MM.1S (cell line): ENCODE measurements around the gene PTPRG.

Experiments
- DNase-seq: peaks from one replicate; pipeline ENCODE4 v3.0.0-alpha.2; 2015
- H2AFZ ChIP-seq: fragments of 300-600 bp; sonication (generic); 2 replicates; pipeline ENCODE4 v1.6.0; 2016; ENCODE audit warnings: antibody characterized with exemption, low read length
- H3F3A ChIP-seq: fragments of 300-600 bp; sonication (generic); 2 replicates; pipeline ENCODE4 v1.6.1; 2016; ENCODE audit warnings: mild to moderate bottlenecking, antibody characterized with exemption, low read length, moderate library complexity, mixed read lengths; ENCODE audit not compliant: insufficient read depth
- H3K27ac ChIP-seq: fragments of 300-600 bp; sonication (generic); 2 replicates; pipeline ENCODE4 v1.5.1; 2016; ENCODE audit warnings: mild to moderate bottlenecking, low read length
- H3K27me3 ChIP-seq: fragments of 300-600 bp; sonication (generic); replicated peaks from 2 replicates; pipeline ENCODE4 v1.6.0; 2016; ENCODE audit warnings: low read length; ENCODE audit not compliant: insufficient read depth
- H3K36me3 ChIP-seq: fragments of 300-600 bp; sonication (generic); replicated peaks from 2 replicates; pipeline ENCODE4 v1.6.1; 2016; ENCODE audit warnings: mild to moderate bottlenecking, low read length, mixed read lengths; ENCODE audit not compliant: insufficient read depth
- H3K4me1 ChIP-seq: fragments of 300-600 bp; sonication (generic); 2 replicates; pipeline ENCODE4 v1.6.1; 2016; ENCODE audit warnings: low read length, mixed read lengths
- H3K4me2 ChIP-seq: fragments of 300-600 bp; sonication (generic); 2 replicates; pipeline ENCODE4 v1.6.0; 2016; ENCODE audit warnings: low read depth, low read length
- H3K4me3 ChIP-seq: fragments of 300-600 bp; sonication (generic); 2 replicates; pipeline ENCODE4 v1.5.1; 2016; ENCODE audit warnings: low read length, mixed read lengths
- H3K79me2 ChIP-seq: fragments of 300-600 bp; sonication (generic); 2 replicates; pipeline ENCODE4 v1.6.1; 2016; ENCODE audit warnings: mixed run types, low read length, mixed read lengths
- H3K9ac ChIP-seq: fragments of 300-600 bp; sonication (generic); 2 replicates; pipeline ENCODE4 v1.6.1; 2016; ENCODE audit warnings: low read length, mixed read lengths
- H3K9me2 ChIP-seq: fragments of 300-600 bp; sonication (generic); replicated peaks from 2 replicates; pipeline ENCODE4 v1.6.1; 2016; ENCODE audit warnings: mild to moderate bottlenecking, low read length, mixed read lengths; ENCODE audit not compliant: insufficient read depth
- H3K9me3 ChIP-seq: fragments of 300-600 bp; sonication (generic); replicated peaks from 2 replicates; pipeline ENCODE4 v1.6.1; 2016; ENCODE audit warnings: mild to moderate bottlenecking, low read length, mixed read lengths; ENCODE audit not compliant: insufficient read depth
- H4K20me1 ChIP-seq: fragments of 300-600 bp; sonication (generic); 2 replicates; pipeline ENCODE4 v1.6.1; 2016; ENCODE audit warnings: mild to moderate bottlenecking, low read length, moderate library complexity, mixed read lengths; ENCODE audit not compliant: insufficient read depth
- CTCF ChIP-seq: fragments of 300-600 bp; sonication (generic); IDR thresholded peaks from 2 replicates; pipeline ENCODE4 v1.5.1; 2016; ENCODE audit warnings: antibody characterized with exemption, low read length, mixed read lengths
- EZH2 ChIP-seq: fragments of 300-600 bp; sonication (generic); optimal IDR thresholded peaks from 2 replicates; pipeline ENCODE3; 2017; ENCODE audit warnings: low read depth, mild to moderate bottlenecking, antibody characterized with exemption, low read length, mixed read lengths
- EZH2phosphoT487 ChIP-seq: fragments of 300-600 bp; sonication (generic); IDR thresholded peaks from 2 replicates; pipeline ENCODE4 v1.6.1; 2018; ENCODE audit warnings: antibody characterized with exemption, low read length

PTPRG gene

GRCh38 chr3:62052331-62052730 is 491.0 kb downstream of the PTPRG start:
- no peaks in the 10 kb centered on the region for H3K4me1 ChIP-seq
- DNase-seq = no peak
- H2AFZ ChIP-seq = no peak overlapping the region
- no peak for TF ChIP-seq CTCF
- no peak for TF ChIP-seq EZH2
- H3K4me2 ChIP-seq = no peak overlapping the region
- no peak overlapping the region for H3K4me3 ChIP-seq
- no peaks in the 10 kb centered on the region for H3K9me3 ChIP-seq
- H3K9me2 ChIP-seq = no peaks in the 10 kb centered on the region
- no peak overlapping the region for H3K27ac ChIP-seq
- no peaks in the 10 kb centered on the region for H3K27me3 ChIP-seq
- H4K20me1 ChIP-seq = no peaks in the 10 kb centered on the region
- no peaks in the 10 kb centered on the region for H3F3A ChIP-seq
- H3K79me2 ChIP-seq = no peaks in the 10 kb centered on the region
- no peaks in the 10 kb centered on the region for H3K36me3 ChIP-seq
- H3K9ac ChIP-seq = no peak overlapping the region

GRCh38 chr3:62056658-62057057 is 495.3 kb downstream of the PTPRG start:
- no peak for TF ChIP-seq CTCF
- TF ChIP-seq EZH2 = no peak
- DNase-seq = no peak
- no peak overlapping the region for H2AFZ ChIP-seq
- no peaks in the 10 kb centered on the region for H3K36me3 ChIP-seq
- H3K27me3 ChIP-seq = no peaks in the 10 kb centered on the region
- H3K4me2 ChIP-seq = no peak overlapping the region
- no peaks in the 10 kb centered on the region for H3K9me3 ChIP-seq
- no peaks in the 10 kb centered on the region for H3F3A ChIP-seq
- no peaks in the 10 kb centered on the region for H3K4me1 ChIP-seq
- no peak overlapping the region for H3K27ac ChIP-seq
- H4K20me1 ChIP-seq = no peaks in the 10 kb centered on the region
- no peak overlapping the region for H3K4me3 ChIP-seq
- no peaks in the 10 kb centered on the region for H3K79me2 ChIP-seq
- H3K9ac ChIP-seq = no peak overlapping the region
- H3K9me2 ChIP-seq = no peaks in the 10 kb centered on the region

GRCh38 chr3:62057339-62058047 is 496.1 kb downstream of the PTPRG start:
- Histone ChIP-seq H3F3A (no peaks in the 10 kb centered on the region), H3K9ac (no peak overlapping the region), H3K9me2 (no peaks in the 10 kb centered on the region), H3K36me3 (no peaks in the 10 kb centered on the region), H3K4me2 (no peak overlapping the region), H3K9me3 (no peaks in the 10 kb centered on the region), H3K27me3 (no peaks in the 10 kb centered on the region), H3K4me1 (no peaks in the 10 kb centered on the region), H3K27ac (no peak overlapping the region), H3K4me3 (no peak overlapping the region), H3K79me2 (no peaks in the 10 kb centered on the region), H4K20me1 (no peaks in the 10 kb centered on the region), H2AFZ (no peak overlapping the region)
- TF ChIP-seq EZH2 (no peak), EZH2phosphoT487 (no peak)
- DNase-seq = no peak

GRCh38 chr3:62065985-62066693 is 504.8 kb downstream of the PTPRG start:
- Histone ChIP-seq H3K9me2 (no peaks in the 10 kb centered on the region), H2AFZ (no peak overlapping the region), H3K9ac (no peak overlapping the region), H3K36me3 (no peaks in the 10 kb centered on the region; the same call in 1 of the 2 replicates), H3K4me1 (no peaks in the 10 kb centered on the region), H3K27ac (no peak overlapping the region), H3K79me2 (no peaks in the 10 kb centered on the region), H3K4me3 (no peak overlapping the region), H3K9me3 (no peaks in the 10 kb centered on the region), H3K27me3 (no peaks in the 10 kb centered on the region), H3F3A (no peaks in the 10 kb centered on the region), H3K4me2 (no peak overlapping the region), H4K20me1 (no peaks in the 10 kb centered on the region)
- TF ChIP-seq CTCF = no peak
- TF ChIP-seq EZH2 = no peak
- no peak for TF ChIP-seq EZH2phosphoT487
- DNase-seq = no peak
